NT2/D1 (cell line): ENCODE measurements around the gene GPR18.

ENCODE experiments used
- DNase-seq: peaks from one replicate; pipeline ENCODE4 v3.0.0-alpha.2; 2011; ENCODE audit warnings: low read depth, low spot score
- H3K27me3 ChIP-seq: 2 replicates; pipeline ENCODE4 v1.6.0; 2011; ENCODE audit warnings: mild to moderate bottlenecking; ENCODE audit not compliant: insufficient read length, insufficient read depth
- H3K36me3 ChIP-seq: 2 replicates; pipeline ENCODE4 v1.6.1; 2011; ENCODE audit warnings: mild to moderate bottlenecking, low read length, mixed read lengths; ENCODE audit not compliant: insufficient read depth, insufficient read length
- H3K4me1 ChIP-seq: 2 replicates; pipeline ENCODE4 v1.5.1; 2011; ENCODE audit not compliant: insufficient read depth, insufficient read length
- H3K4me3 ChIP-seq: 2 replicates; pipeline ENCODE4 v1.5.1; 2011; ENCODE audit warnings: low read depth; ENCODE audit not compliant: insufficient read length
- H3K9ac ChIP-seq: 2 replicates; pipeline ENCODE4 v1.6.0; 2011; ENCODE audit warnings: low read depth; ENCODE audit not compliant: insufficient read length
- H3K9me3 ChIP-seq: 2 replicates; pipeline ENCODE4 v1.5.1; 2011; ENCODE audit warnings: mild to moderate bottlenecking, low read length; ENCODE audit not compliant: insufficient read depth
- SUZ12 ChIP-seq: IDR thresholded peaks from 2 replicates; pipeline ENCODE4 v1.6.1; 2011; ENCODE audit not compliant: insufficient read length, insufficient read depth; ENCODE audit errors: extremely low read depth
- YY1 ChIP-seq: IDR thresholded peaks from 2 replicates; pipeline ENCODE4 v1.6.1; 2011; ENCODE audit not compliant: insufficient read length, insufficient read depth
- ZNF274 ChIP-seq: IDR thresholded peaks from 2 replicates; pipeline ENCODE4 v1.6.1; 2011; ENCODE audit warnings: mild to moderate bottlenecking, low read depth, low read length

The GPR18 gene

DNA sequence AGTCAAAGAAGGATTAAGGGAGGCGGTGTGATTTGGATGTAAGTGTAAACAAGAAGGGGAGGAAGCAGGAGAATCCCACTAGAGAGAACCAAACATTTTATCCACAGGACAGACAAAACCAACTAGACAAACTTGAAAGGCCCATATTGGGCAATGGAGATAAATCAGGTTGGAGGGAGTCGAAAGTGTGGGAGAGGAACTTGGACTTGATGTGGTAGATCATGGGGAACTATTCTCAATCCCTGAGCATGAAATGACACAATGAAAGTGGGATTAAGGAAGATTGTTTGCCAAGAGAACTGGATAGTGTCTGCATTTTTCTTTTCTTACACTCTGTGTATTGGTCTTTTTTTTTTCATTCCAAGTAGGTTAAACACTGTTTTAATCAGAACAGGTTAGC is 31.1 kb upstream of the GPR18 start:
- TF ChIP-seq ZNF274 (no peak), YY1 (no peak), SUZ12 (no peak)
- no peak overlapping the region for H3K4me3 ChIP-seq
- no peak overlapping the region for H3K9ac ChIP-seq
- no peaks in the 10 kb centered on the region for H3K4me1 ChIP-seq
- peaks cover 7% of the 10 kb centered on the region for H3K36me3 ChIP-seq
- no peaks in the 10 kb centered on the region for H3K27me3 ChIP-seq
- H3K9me3 ChIP-seq = no peaks in the 10 kb centered on the region
- DNase-seq = no peak

DNA sequence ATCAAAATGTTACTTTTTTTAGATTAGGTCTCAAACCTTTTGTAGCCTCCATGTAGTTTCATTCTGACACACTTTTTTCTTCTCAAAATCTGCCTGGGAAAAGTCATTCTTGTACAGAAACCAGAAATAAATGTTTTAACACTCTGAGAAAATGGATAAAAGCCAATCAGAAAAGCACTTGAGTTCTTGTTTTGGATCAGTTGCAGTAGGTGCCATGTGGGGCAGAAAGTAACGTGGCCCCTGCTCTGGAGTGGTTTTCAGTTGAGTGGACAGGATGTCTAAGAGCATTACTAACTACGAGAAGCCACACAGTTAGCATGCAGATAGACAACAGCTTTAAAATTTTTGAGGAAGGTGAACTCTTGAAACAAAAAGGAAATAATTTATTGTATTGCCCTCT is 29.9 kb upstream of the GPR18 start:
- Histone ChIP-seq H3K27me3 (no peaks in the 10 kb centered on the region), H3K9me3 (no peaks in the 10 kb centered on the region), H3K4me1 (no peaks in the 10 kb centered on the region), H3K36me3 (peaks cover 4% of the 10 kb centered on the region), H3K9ac (no peak overlapping the region), H3K4me3 (no peak overlapping the region)
- no peak for DNase-seq
- TF ChIP-seq SUZ12 = no peak

DNA sequence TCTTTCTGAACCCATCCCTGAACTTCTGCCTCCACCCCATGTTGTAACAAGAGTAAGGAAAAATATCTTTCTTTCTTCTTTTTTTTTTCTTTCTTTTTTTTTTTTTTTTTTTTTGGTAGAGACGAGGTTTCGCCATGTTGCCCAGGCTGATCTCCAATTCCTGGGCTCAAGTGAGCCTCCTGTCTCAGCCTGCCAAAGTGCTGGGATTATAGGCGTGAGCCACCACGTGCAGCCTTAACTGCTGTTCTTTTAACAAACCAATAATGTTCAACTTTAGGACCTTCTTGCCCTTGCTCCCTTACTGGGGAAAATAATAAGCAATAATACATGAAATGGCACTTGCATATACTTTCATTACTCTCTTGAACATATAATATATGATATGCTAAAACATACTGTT is 29.4 kb upstream of the GPR18 start:
- no peaks in the 10 kb centered on the region for H3K9me3 ChIP-seq
- peaks cover 3% of the 10 kb centered on the region for H3K36me3 ChIP-seq
- TF ChIP-seq SUZ12 (no peak), YY1 (no peak), ZNF274 (no peak)
- H3K4me3 ChIP-seq = no peak overlapping the region
- H3K9ac ChIP-seq = no peak overlapping the region
- H3K27me3 ChIP-seq = no peaks in the 10 kb centered on the region
- H3K4me1 ChIP-seq = no peaks in the 10 kb centered on the region
- DNase-seq = no peak

- peaks cover 3% of the 10 kb centered on the region for H3K36me3 ChIP-seq
- TF ChIP-seq YY1 (no peak), SUZ12 (no peak), ZNF274 (no peak)
- no peaks in the 10 kb centered on the region for H3K9me3 ChIP-seq
- H3K27me3 ChIP-seq = no peaks in the 10 kb centered on the region
- no peaks in the 10 kb centered on the region for H3K4me1 ChIP-seq
- no peak overlapping the region for H3K4me3 ChIP-seq
- DNase-seq = no peak
- no peak overlapping the region for H3K9ac ChIP-seq
These were observed 27.4 kb upstream of the GPR18 start for GRCh38 chr13:99285432-99286182.

DNA sequence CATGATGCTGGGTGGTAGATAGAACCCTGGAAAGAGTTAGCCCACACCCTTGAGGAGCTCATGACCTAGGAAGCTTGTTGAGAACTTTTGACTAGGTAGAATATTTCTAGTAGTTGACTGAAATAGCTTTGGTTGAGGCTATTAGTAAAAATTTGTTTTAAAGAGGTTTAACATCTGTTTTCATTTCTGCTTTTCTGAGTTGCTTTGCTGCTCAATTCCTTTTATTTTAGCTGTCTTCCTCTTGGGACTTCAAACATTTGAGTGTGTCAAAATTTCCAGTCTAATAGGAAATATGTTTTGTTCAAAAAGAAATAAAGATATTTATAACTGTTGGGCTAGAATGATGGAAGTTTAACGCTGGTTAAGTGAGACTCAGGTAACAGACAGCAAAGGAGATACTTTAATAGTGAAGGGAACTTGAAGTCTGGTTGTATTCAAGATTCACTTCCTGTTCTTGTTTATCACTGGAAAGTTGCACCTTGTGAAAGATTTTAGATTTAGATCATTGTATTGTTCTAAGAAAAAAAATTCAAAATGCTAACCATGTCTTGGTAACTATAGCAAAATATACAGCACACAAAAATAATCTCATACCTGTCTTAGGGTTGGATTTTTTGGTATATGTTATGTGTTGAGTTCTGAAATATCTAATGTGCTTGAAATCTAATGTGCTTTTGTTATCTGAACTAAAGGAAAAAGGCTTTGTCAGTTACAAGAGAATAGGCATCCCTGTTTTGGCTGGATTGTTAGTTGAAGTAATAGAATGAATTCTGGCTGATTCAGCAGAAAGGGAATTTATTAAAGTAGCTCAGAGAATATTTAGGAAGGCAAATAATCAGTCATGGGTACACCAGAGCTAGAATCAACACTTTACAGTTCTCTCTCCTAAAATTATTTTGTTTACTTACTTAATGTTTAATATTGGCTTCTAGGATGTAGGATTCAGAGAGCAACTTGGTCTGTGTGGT is 24.4 kb upstream of the GPR18 start:
- no peaks in the 10 kb centered on the region for H3K4me1 ChIP-seq
- H3K36me3 ChIP-seq = peaks cover 4% of the 10 kb centered on the region
- no peaks in the 10 kb centered on the region for H3K9me3 ChIP-seq
- no peaks in the 10 kb centered on the region for H3K27me3 ChIP-seq
- H3K9ac ChIP-seq = no peak overlapping the region
- TF ChIP-seq ZNF274 (no peak), YY1 (no peak)
- H3K4me3 ChIP-seq = no peak overlapping the region
- DNase-seq = no peak

- no peaks in the 10 kb centered on the region for H3K27me3 ChIP-seq
- H3K9me3 ChIP-seq = no peaks in the 10 kb centered on the region
- TF ChIP-seq SUZ12 (no peak), ZNF274 (no peak), YY1 (no peak)
- no peak overlapping the region for H3K9ac ChIP-seq
- peaks cover 4% of the 10 kb centered on the region for H3K36me3 ChIP-seq
- no peak for DNase-seq
- no peak overlapping the region for H3K4me3 ChIP-seq
- H3K4me1 ChIP-seq = no peaks in the 10 kb centered on the region
These were observed 23.7 kb upstream of the GPR18 start for GRCh38 chr13:99281811-99282263.

- no peak for DNase-seq
- no peak overlapping the region for H3K4me3 ChIP-seq
- H3K9me3 ChIP-seq = no peaks in the 10 kb centered on the region
- TF ChIP-seq ZNF274 (no peak), SUZ12 (no peak), YY1 (no peak)
- peaks cover 4% of the 10 kb centered on the region for H3K36me3 ChIP-seq
- no peaks in the 10 kb centered on the region for H3K27me3 ChIP-seq
- no peak overlapping the region for H3K9ac ChIP-seq
- no peaks in the 10 kb centered on the region for H3K4me1 ChIP-seq
These were observed 22.0 kb upstream of the GPR18 start for GRCh38 chr13:99280166-99280565.
